Measurements from ENCODE around the gene IPMK. TPM values are rescaled to one million over a fixed set of nuclear protein-coding genes. Genes with fewer than 3 reads are reported as not detected.
"Not testable (repeated sequence)": the region's sequence is repeated elsewhere in the genome, so short reads cannot be mapped to it uniquely, and the experiment has no call there.

The IPMK gene
- polyA plus RNA-seq, 1 donor: 7.7 TPM

DNA sequence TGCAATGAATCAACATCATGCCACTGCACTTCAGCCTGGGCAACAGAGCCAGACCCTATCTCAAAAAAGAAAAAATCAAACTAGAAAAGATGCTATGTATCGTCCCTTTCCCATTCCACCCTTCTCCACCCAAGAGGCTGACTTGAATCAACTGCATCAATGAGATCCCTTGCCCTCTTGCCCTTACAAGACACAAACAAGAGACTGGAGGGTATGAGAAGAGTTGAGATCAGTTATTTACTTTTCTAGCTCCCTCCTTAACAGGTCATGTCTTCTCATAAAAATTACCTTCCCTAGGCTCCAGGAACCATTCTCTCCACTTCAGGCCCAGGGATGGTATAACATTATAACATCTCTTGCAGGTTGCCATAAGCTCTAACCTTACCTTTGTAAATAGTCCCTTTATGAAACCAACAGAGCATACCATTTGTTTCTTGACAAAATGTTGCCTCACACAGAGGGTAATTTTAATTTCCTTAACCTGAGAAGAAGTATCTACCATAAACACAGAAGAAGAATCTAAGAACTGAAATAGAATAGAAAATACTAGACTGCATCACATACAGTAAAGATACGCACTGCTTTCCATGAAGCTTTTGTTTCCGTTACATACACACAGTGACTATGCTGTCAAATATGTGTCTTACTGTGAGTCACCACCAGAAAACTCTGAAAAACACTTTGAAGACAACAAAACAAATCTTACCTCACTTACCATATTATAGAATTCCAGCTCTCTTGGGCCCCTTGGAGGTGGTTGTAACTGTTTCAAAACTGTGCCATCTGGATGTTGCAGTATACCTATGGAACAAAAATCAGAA is 30.5 kb downstream of the IPMK start:
- DNase-seq: no peak

DNA sequence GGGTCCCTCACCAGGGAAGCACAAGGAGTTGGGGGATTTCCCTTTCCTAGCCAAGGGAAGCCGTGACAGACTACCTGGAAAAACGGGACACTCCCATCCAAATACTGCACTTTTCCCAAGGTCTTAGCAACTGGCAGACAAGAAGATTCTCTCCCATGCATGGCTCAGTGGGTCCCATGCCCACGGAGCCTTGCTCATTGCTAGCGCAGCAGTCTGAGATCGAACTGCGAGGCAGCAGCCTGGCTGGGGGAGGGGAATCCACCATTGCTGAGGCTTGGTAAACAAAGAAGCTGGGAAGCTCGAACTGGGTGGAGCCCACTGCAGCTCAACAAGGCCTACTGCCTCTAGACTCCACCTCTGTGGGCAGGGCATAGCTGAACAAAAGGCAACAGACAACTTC is 37.8 kb downstream of the IPMK start:
- not testable (repeated sequence) for DNase-seq

DNA sequence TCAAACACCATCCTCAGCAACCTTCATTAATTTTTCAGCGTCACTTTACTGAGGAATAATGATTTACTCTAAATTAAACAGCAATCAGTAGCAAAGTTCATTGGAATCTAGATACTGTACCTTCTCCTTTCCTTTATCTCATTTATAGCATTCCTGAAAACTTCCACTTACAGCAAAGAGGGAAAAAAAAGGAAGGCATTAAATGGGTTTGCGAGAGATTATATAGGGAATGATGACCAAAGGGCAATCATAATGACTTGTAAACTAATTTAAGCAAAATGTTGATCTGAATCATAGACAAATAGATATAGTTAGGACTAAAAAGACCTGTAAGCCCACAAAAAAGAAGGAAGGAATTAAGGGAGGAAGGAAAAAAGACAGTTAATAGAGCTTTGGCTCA is 42.0 kb downstream of the IPMK start:
- no peak for DNase-seq

DNA sequence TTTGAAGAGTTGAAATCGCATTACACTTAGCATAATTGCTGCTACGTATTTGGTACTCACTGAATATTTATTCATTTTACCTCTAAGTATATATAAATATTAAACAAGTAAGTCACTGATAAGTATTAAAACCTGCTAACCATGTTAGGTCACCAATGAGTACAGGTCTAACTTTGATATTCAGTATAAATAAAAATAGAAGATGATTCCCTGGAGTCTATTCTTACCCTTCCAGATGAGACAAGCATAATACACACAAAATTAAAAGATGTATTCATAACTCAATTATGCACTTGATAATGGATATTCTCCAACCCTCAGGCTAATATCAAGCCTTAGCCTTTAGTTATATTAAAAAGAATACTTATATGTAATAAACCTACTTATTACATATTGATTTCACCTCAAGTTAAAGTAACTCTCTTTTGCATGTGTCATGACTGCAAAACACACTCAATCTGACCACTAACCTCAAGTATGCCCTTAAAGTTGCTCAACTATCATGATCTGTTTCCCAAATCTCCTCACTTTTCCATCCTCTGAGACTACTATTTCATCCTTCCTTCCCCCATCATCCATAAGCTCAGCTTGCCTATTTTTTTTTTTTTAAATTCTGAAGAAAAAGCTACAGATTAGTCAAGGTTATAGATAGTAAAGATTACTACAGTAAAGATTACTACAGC is 46.8 kb downstream of the IPMK start:
- DNase-seq: no peak

DNA sequence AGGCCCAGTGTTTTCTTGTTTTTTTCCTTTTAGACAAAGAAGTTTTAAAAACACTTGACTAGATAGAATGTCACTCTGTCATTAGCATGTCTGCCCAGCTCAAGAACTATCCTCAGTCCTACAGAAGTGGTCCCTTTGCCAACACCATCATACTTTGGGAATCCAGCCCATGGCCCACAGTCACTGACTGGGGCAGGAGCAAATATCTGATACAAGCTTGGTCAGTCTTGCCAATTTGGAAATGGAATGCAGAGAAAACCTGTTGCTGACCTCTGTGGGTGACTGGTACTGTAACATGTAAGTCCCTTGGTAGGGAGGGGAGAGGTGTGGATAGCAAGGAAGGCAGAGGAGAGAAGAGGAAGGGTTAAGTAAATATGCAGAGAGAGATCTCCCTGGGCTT is 47.8 kb downstream of the IPMK start:
- no peak for DNase-seq

DNA sequence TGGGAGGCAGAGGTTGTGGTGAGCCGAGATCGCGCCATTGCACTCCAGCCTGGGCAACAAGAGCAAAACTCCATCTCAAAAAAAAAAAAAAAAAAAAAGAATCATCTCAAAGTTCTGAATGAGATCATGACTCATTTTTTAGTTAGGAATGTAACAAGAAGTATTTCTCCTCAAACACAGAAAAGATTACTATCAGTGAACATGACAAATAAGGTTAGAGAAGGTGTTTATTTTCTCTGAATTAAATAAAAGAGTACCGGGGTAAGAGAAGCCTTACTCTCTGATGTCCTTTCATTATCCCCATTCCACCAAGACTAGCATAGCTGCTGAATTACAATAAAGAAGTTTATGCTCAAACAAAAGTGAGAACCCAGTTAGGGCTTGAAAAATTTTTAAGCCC is 50.1 kb downstream of the IPMK start:
- DNase-seq: no peak

DNA sequence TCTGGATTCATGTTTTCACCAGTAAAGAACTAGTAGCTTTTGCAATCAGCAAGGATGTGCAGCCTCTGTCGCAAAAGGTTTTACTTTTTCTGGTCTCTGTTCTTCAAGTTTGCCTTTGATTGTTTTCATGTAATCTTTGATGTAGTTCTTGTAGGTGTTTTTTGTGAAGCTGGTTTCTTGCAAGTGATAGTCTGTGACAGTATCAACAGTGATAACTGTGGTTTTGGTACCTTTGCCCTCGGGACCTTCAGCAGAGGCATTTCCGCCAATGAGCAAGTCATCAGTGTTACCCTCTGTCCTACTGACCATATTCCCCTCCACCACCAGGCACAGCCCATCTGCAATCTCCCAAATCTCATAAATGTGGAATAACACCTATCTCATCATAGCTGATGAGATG is 55.1 kb downstream of the IPMK start:
- DNase-seq: no peak

DNA sequence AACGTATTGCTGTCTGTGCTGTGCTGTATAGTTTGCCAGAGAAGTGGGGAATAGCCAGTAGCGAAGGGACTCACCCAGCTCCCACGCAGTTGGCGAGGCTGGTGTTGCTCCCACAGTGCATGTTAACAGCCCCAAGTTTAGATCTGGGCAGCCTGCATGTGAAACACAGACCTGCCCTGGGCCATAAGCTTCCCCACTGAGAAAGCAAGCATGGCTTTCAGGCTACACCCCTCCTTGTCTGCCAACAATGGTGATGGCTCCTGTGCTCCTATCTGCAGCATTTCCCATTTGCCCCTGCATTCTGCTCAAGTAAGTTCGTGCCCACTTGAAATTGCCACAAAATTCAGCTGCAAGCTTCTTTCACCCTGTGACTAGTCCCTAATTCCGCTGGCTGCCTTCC is 57.5 kb downstream of the IPMK start:
- DNase-seq: no peak

DNA sequence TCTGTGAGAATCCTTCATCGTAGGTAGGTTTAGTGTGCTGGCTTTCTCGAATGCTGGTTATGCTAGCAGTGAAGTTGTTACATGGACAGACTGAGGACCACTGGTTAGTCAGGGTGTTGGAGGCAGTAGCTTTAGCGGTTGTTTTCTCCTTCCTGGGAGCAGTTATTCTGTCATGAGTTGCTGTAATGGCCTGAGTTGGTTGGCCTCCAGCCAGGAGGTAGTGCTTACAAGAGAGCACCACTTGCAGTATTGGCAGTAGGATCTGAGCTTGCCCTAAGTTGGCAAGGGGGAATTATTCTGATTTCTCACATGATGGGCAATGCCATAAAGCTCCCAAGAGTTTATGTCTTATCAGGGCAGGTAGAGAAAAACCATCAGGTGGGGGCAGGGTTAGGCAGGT is 58.0 kb downstream of the IPMK start:
- no peak for DNase-seq

DNA sequence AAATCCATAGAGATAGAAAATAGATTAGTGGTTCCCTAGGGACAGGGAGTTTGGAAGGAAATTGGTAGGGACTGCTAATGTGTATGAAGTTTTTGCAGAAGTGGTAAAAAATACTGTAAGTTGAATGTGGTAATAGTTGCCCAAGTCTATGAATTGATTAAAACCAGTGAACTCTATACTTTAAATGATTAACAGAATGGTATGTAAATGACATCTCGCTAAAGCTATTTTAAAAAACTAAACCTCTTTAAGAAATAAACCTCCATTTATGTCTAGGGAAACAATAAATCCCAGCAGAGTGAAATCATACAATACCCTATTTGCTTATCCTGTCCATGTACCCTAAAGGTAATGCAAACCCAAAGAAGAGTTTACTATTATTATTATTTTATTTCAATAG is 61.4 kb downstream of the IPMK start:
- DNase-seq: no peak

DNA sequence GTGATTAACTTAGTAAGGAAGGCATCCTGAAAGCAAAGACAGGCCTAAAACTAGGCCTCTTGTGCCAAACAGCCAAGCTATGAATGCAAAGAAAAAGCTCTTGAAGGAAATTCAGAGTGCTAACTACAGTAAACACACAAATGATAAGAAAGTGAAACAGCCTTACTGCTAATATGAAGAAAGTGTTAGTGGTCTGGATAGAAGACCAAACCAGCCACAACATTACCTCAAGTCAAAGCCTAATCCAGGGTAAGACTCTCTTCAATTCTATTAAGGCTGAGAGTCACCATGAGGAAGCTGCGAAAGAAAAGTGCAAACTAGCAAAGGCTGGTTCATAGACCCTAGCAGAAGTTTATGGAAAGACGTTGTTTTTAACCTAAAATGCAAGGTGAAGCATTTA is 66.0 kb downstream of the IPMK start:
- DNase-seq: no peak

DNA sequence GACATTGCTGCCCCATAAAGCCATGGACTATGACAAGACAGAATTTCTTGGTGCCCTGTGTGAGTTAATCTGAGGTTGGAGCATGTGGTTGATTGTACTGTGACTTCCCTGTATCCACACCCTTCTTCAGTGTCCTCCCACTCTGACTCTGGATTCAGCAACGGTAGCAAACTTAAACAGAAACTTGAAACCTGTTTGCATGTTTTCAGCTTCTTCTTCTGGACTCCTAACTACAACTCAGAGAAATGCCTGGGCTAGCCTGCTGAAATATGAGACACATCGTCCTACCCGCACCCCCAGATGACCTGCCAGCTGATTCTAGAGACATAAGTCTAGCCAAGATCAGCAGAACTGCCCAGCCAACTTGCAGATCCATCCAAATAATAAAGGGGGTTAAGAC is 78.4 kb downstream of the IPMK start:
- peak; percentile 12 for DNase-seq

DNA sequence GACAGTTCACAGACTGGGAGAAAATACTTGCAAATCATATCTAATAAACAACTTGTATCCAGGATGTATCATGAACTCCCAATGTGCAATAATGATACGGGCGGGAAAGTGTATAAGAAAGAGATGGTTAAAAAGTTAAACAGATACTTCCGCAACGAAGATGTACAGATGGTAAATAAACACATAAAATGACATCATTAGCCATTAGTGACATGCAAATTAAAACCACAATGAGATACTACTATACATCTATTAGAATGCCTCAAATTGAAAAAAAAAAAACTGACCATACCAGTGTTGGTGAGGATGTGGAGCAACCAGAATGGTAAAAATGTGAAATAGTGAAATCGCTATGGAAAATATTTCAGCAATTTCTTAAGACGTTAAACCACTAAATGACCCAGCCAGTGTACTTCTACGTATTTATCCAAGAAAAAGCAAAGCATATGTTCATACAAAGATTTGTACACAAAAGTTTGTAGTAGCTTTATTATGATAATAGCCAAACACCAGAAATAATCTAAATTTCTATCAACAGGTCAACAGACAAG is 83.5 kb downstream of the IPMK start:
- DNase-seq: no peak

DNA sequence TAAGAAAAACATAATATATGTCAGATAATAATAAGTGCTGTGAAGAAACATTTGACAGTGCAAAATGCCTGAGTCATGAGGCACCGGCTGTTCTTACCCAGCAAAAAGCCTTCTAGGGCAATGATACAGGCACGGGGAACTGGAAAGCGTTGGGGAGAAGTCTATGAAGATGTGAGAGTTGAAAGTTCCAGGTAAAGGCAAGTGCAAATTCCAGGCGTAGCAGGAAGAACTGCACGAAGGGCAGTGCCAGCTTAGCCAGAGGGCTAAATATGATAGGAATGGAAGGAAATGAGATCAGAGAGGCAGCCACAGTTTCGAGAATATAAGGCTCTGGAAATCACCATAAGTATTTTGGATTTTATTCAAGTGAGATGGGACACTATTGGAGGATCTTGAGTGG is 87.0 kb downstream of the IPMK start:
- DNase-seq: no peak

DNA sequence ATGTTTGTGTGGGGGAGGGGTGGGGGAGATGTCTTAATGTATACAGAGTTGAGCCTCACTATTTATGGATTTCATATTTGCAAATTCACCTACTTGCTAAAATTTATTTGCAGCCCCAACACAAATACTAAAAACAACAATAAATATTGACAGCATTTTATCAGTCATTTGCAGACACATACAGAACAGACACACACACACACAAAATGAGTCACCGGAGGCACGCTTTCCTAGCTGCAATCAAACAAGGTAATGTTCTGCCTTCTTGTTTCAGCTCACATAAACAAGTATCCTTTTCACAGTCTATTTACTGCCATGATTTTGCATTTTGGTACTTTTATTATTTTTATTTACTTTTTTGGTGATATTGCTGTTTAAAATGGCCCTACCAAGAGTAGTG is 88.5 kb downstream of the IPMK start:
- DNase-seq: no peak

DNA sequence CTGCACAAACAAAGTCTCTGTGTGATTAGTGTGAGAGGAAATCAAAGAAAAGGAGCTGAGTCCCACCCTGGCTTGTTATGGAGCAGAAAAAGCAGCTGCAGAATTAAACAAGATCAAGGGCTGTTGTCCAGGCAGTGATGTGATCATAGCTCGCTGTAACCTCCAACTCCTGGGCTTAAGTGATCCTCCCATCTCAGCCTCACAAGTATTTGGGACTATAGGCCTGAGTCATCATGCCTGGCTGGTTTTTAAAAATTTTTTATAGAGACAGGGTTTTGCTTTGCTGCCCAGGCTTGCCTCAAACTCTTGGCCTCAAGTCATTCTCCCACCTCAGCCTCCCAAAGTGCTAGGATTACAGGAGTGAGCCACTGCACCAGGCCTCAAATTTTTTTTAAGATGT is 88.9 kb downstream of the IPMK start:
- DNase-seq: no peak

DNA sequence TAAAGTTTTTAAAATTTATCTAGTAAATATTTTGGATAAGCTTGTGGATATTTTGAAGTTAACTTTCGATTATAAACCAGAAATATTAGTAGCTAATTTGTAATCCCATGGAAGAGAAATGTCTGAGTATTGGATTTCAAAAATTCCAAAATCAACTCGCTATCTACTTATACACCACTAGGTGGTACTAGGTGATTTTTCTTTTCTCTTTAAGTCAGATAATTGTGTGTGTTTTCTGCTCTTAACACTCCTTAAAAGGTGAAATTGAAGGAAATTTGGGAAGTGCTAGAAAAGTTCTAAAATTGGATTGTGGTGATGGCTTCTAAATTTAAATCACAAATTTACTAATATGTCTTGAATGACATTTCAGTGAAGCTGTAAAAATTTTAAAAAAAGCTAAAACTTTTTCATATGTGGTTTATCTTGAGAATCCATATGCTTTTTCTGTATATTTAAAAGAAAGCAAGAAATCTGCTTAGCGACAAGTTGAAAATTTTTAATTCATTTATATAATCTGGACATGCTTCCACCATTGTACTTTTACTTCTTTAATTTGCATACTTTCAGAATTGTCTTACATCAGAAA is 90.2 kb downstream of the IPMK start:
- DNase-seq: peak; percentile 13

DNA sequence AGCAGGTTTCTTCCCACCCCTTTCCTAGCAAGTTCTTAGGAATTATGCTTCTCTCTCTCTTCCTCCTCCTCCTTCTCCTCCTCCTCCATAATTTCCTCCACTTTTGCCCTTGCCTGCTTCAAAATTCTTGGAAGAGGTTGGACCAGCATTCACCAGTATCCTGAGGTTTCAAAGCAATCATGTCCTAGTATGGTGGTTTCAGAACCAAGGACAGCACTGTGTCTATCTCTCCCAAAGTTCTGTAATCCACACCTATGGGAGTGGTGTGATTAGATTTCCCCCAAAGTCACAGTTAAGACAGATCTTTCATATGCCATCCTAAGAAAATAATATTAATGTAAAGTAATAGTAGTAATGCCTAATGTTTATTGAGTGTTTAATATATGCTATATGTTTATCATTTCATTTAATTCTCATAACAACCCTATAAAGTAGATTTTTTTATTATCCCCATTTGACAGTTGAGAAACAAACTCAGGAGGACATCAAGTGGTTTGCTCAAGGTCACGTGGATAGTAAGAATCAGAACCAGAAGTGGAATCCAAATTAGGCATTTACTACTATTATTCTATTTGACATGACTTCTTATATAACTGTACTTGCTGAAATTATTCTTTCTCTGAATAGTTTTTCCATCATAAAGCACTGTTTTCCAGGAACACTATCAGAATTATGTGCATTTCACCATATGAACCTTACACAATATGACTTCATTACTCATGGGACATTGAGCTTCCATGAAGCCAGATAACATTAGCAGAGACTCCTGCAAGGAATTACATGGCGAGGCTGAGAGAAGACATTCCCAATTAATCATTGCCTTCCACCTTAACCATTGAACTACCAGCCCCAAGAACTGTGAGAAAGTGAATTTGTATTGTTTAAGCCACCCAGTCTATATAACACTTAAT is 91.4 kb downstream of the IPMK start:
- DNase-seq: peak; percentile 54

DNA sequence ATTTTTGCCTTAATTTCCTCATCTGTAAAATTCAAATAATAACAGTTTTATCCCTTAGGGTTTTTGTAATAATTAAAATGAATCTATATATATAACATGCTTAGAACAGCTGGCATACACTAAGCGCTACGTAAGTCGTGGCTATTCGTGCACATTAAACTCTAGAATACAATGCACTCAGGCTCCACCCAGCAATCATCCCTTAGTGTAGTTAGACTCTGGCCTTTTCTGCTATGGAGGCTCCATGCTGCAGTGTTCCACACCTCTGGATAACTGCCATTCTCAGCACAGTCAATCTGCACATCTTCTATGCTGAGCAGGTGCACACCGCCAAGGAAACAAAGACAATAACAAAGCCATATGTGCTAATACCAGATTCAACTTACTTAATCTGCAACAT is 92.9 kb downstream of the IPMK start:
- no peak for DNase-seq

DNA sequence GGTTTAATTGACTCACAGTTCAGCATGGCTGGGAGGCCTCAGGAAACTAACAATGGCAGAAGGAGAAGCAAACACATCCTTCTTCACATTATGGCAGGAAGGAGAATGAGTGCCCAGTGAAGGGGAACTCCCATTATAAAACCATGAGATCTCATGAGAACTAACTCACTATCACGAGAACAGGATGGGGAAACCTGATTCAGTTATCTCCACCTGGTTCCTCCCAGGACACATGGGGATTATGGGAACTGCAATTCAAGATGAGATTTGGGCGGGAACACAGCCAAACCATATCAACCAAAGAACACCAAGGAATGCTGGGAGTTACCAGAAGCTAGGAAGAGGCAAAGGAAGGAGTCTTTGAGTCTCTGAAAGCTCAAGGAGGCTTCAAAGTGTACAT is 94.3 kb downstream of the IPMK start:
- no peak for DNase-seq

DNA sequence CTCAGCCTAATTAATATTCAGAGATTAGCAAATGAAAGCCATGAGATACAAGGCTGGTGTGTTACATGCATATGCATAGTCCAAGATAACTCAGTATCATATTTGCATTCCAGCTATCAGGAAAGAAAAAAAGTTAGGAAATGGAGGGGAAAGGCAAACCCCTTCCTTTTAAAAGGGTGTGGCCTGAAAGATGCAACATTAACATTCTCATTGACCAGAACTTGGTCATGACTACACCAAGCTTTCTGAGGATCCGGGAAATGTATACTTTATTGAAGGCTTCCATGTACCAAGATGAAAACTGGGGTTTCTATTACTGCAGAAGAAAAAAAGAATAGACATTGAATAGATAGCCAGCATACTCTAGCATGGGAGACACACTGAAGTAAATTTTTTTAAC is 96.5 kb downstream of the IPMK start:
- no peak for DNase-seq

DNA sequence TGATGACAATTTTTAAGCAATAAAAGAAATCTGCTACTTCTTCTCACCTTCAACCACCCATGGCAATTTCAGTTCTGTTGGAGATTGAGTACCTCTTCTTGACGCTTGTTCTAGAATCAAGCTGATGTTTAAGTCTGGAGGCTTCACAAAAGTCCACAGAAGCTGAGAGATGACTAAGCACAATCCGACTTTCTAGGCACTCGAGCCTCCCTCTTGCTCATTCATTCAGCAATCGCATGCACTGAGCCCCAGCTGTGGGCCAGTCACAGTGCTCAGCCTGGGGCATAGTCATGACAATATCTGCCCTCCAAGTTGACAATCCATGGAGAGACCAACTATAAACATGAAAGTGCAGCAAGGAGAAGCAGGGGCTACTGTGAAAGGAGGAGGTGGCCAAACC is 103.2 kb downstream of the IPMK start:
- DNase-seq: no peak
